GM11168 (cell line): ENCODE measurements around the gene UBE2L6.

Source experiments
- in situ Hi-C: fragments of 300-500 bp; cut with MboI; formaldehyde crosslinking; loops from one replicate; pipeline ENCODE4 v1.12.0; 2022; ENCODE audit warnings: low sequenced_read_pairs; ENCODE audit not compliant: unreplicated experiment

The UBE2L6 gene

GRCh38 chr11:57567515-57568329 is at the start of gene UBE2L6:
Gene UBE2L6 (minus strand): TSS chr11:57567672. CDS start chr11:57567611, 61 bp downstream.
- in situ Hi-C loops, result no loop called here

GRCh38 chr11:57616595-57616994 is 49.1 kb upstream of the UBE2L6 start:
- in situ Hi-C loops, result no loop called here

GRCh38 chr11:57615308-57615707 is 47.8 kb upstream of the UBE2L6 start:
- in situ Hi-C loops, result no loop called here

DNA sequence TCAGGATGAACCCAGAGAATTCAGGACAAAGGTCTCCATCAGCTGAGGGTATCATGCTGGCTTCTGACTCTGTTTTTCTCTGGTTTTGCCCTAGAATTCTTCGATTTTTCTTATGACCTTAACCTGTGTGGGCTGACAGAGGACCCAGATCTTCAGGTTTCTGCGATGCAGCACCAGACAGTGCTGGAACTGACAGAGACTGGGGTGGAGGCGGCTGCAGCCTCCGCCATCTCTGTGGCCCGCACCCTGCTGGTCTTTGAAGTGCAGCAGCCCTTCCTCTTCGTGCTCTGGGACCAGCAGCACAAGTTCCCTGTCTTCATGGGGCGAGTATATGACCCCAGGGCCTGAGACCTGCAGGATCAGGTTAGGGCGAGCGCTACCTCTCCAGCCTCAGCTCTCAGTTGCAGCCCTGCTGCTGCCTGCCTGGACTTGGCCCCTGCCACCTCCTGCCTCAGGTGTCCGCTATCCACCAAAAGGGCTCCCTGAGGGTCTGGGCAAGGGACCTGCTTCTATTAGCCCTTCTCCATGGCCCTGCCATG is 46.8 kb upstream of the UBE2L6 start:
- in situ Hi-C loops, result no loop called here

- in situ Hi-C loops, result no loop called here
Observed at GRCh38 chr11:57610170-57610569, 42.7 kb upstream of the UBE2L6 start.

GRCh38 chr11:57605028-57605420 is 37.6 kb upstream of the UBE2L6 start:
- in situ Hi-C loops, result no loop called here

DNA sequence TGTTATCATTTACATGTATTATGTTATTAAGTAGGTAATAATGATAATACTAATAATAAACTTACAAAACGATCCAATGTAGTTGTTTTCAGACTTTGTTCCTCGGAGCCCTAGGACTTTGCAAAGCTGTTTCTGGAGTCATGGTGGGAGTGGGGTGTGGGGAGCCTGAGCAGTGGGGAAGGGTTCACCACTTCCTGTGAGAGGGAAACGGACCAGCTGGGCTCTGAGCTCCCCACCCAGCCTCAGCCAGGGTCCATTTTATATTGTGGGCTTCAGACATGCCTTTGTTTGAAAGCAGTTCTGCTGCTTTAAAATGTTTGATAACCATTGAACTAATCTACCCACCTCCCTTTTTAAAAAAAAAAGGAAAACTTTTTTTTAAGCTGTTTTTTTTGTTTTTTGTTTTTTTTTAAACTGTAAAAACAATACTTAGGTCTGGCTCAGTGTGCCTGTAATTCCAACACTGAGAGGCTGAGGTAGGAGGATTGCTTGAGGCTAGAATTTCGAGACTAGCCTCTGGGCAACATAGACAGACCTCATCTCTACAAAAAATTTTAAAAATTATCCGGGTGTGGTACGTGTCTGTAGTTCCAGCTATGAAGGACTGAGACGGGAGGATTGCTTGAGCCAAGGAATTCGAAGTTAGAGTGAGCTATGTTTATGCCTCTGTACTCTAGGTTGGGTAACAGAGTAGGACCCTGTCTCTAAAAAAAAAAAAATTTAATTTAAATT is 37.0 kb upstream of the UBE2L6 start:
- in situ Hi-C loops, result no loop called here

GRCh38 chr11:57601297-57601696 is 33.8 kb upstream of the UBE2L6 start:
- in situ Hi-C loops, result no loop called here

GRCh38 chr11:57599381-57599780 is 31.9 kb upstream of the UBE2L6 start:
- in situ Hi-C loops, result no loop called here

DNA sequence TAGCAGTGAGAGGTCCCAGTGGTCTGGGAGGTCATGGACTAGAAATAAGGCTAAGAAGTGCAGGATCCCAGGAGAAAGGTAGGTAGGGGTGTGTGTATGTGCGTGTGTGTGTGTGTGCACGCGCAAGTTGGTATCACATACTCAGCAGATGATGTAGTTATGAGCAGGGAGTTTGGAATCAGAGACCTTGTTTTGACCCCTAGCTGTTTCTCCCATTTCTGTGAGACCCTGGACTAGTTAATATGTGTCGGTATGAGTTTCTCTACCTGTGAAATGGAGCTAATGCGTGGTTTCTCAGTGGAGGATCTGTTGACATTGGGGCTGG is 31.3 kb upstream of the UBE2L6 start:
- in situ Hi-C loops, result no loop called here

DNA sequence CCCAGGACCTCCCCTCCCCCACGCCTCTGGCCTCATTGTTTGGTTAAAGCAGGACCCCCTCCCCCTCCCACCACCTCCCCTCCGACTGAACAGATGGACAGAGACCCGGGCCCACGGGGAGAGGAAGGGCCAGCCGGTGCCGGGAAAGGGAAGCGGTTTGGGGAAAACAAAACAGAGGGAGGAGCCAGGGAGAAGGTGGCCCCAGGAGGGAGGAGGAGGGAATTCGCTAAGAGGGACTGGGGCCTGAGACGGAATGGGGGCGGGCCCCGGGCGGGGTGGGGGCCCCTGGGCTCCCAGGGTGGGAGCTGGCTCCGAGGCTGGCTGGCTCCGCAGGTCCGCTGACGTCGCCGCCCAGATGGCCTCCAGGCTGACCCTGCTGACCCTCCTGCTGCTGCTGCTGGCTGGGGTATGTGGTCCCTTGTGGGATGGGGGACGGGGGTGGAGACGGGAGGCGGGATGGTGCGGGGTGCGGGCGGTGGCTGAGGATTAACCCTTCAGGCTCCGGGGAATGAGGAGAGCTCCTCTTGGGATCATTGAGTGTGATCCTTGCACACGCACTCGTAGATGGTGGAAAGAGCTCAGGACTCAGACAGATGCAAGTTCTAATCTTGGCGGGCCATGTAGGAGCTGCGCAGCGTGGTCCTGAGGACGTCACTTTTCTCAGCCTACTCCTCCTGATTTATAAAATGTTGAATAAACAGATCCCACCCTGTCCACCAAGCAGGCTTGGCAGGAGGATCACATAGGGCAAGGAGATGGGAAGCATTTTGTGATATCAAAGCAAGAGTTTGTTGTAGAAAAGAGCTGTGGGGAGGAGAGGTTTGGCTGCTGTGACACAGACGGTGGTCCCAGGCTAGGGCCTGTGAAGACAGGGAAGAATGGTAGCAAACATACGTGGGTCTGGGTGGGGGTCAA is 30.7 kb upstream of the UBE2L6 start:
- in situ Hi-C loops, result no loop called here

DNA sequence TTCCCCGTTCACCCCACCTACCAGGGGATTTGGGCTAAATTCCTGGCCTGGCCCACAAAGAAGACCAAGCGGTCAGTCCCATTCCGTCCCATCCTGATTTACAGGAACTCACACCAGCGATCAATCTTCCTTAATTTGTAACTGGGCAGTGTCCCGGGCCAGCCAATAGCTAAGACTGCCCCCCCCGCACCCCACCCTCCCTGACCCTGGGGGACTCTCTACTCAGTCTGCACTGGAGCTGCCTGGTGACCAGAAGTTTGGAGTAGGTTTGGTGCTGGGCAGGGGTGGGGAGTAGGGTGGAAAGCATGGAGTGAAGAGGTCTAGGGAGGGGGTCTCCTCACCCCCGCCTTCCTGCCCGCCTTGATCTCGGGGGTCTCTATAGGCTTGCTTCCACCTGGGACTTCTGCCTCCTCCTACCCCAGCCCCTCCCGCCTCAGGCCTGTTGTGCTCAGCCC is 30.0 kb upstream of the UBE2L6 start, which contains the start of gene SERPING1:
SERPING1 (plus strand) TSS at position 225 of the 455 bp plus-strand sequence. CDS start 586 bp downstream, outside the sequence.
- in situ Hi-C loops, result no loop called here

DNA sequence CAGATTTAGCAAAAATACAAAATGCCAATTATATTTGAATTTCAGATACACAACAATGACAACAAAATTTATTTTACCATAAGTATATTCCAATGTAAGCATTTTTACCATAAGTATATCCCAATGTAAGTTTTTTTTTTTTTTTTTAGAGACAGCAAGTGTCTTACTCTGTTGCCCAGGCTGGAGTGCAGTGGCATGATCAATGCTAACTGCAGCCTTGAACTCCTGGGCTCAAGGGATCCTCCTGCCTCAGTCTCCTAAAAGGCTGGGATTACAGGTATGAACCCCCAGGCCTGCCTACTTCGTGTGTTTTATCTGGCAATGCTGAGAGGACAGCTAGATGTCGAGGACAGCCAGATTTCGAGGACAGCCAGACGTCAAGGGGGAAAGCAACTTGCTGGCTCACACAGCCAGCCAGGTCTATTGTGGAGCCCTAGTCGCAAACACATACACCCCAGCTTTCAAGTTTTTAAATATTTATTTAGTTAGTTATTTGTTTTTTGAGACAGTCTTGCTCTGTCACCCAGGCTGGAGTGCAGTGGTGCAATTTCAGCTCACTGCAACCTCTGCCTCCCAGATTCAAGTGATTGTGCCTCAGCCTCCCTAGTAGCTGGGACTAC is 28.9 kb upstream of the UBE2L6 start:
- in situ Hi-C loops, result no loop called here

- in situ Hi-C loops, result no loop called here
Observed at GRCh38 chr11:57588046-57588710, 20.7 kb upstream of the UBE2L6 start.

DNA sequence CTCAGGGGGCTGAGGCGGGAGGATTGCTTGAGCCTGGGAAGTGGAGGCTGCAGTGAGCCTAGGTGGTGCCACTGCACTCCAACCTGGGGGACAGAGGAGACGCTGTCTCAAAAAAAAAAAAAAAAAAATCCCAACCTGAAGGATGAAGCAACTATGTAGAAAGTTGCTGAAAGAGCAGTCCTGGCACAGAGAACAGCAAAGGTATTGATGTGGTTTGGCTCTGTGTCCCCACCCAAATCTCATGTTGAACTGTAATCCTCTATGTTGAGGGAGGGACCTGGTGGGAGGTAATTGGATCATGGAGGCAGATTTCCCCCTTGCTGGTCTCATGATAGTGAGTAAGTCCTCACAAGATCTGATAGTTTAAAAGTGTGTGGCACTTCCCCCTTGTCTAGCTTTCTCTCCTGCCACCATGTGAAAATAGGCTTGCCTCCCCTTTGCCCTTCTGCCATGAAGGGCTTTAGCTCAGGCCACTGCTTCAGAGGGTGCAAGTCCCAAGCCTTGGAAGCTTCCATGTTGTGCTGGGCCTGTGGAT is 19.3 kb upstream of the UBE2L6 start:
- in situ Hi-C loops, result no loop called here

DNA sequence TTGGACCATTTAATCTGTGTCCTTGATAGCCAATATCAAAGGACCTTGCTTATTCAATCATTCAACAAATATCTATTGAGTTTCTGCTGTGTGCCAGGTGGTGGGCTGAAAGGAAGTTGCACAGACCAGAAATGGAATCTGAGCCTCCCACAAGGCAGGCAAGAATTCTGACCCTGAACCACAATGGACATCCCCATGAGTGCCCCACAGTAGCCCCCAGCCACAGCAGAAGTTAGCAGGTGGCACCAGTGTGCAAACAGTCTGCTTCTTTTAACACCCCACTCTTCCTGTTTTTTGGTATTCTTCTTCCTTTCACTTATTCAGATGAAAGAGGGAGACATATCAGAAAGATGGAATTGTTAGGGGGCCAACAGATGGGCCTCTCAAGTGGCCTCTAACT is 17.8 kb upstream of the UBE2L6 start:
- in situ Hi-C loops, result no loop called here

GRCh38 chr11:57584341-57584740 is 16.9 kb upstream of the UBE2L6 start:
- in situ Hi-C loops, result no loop called here

- in situ Hi-C loops, result no loop called here
Observed at GRCh38 chr11:57574061-57574460, 6.6 kb upstream of the UBE2L6 start.

GRCh38 chr11:57571606-57572005 is 4.1 kb upstream of the UBE2L6 start:
- in situ Hi-C loops, result no loop called here
